Right lobe of liver (tissue), 6 donors: ENCODE results near the gene TRPM3. TPM values are rescaled to one million over a fixed set of nuclear protein-coding genes. Genes with fewer than 3 reads are reported as not detected.

Experiments used
- ATAC-seq, 4 donors: fragments of 200-7000 bp; cut with Tn5 transposase; one replicate each; pipeline ENCODE4 v1.9.1; 2020; ENCODE audit warnings: mild to moderate bottlenecking in 4 of 4, moderate library complexity in 4 of 4
- DNase-seq, 3 donors: peaks; one replicate each; pipeline ENCODE4 v3.0.0-alpha.2; 2020
- H3K27ac ChIP-seq, 3 donors: fragments of 200-600 bp; one replicate each; pipeline ENCODE4 v1.8.0; 2022
- H3K27me3 ChIP-seq, 2 donors: fragments of 200-600 bp; one replicate each; pipeline ENCODE4 v1.8.0; 2022
- H3K36me3 ChIP-seq, 4 donors: fragments of 200-600 bp; sonication (generic) in 1 of 4; one replicate each; pipeline versions ENCODE4 v1.5.1 to v1.8.0; 2017 to 2022; ENCODE audit warnings: control low read depth in 1 of 4
- H3K4me1 ChIP-seq, 4 donors: fragments of 200-600 bp; sonication (generic) in 1 of 4; one replicate each; pipeline versions ENCODE4 v1.5.1 to v1.8.0; 2017 to 2022; ENCODE audit warnings: control low read depth in 1 of 4
- H3K4me3 ChIP-seq, 3 donors: fragments of 200-600 bp; one replicate each; pipeline ENCODE4 v1.8.0; 2022
- H3K9me3 ChIP-seq, 4 donors: fragments of 200-600 bp; sonication (generic) in 1 of 4; one replicate each; pipeline versions ENCODE4 v1.5.1 to v1.8.0; 2017 to 2022; ENCODE audit warnings: control low read depth in 1 of 4
- CTCF ChIP-seq, 4 donors: fragments of 200-600 bp in 3 of 4; fragments of 450-650 bp in 1 of 4; IDR thresholded peaks; one replicate each; pipeline versions ENCODE4 v1.5.1 to v1.8.0; 2016 to 2022; ENCODE audit warnings: antibody characterized with exemption in 4 of 4, mild to moderate bottlenecking in 2 of 4
- POLR2A ChIP-seq: fragments of 450-650 bp; IDR thresholded peaks from one replicate; pipeline ENCODE4 v1.6.1; 2017; ENCODE audit warnings: antibody characterized with exemption, mild to moderate bottlenecking
- WGBS: methylation state at CpG from one replicate; pipeline ENCODE4 v1.1.6; 2018; ENCODE audit warnings: low coverage, low lambda C conversion rate; ENCODE audit not compliant: insufficient coverage; ENCODE audit errors: missing lambda C conversion rate; 5-methylcytosine and 5-hydroxymethylcytosine counted together
- intact Hi-C, 2 donors: fragments of 100-400 bp; cut with DNase I; formaldehyde crosslinking; loops; one replicate each; pipeline versions ENCODE4 v1.11.2 to v1.14.1; 2022
- total RNA-seq, 6 experiments: library from RNA; depleted of rRNA in 2 of 6; stranded (reverse); fragments of >200 nt in 2 of 6; fragmentation: NEBNext Ultra II Directional in 3 of 6; extraction: Animal tissue kit (Norgen Biotek cat#: 25700) in 3 of 6; gene quantifications; one replicate each; pipeline versions ENCODE4 v1.1.0 to v1.2.4, GENCODE V29; 2016 to 2023
- donor health status: DM: no; HTN: yes; CAD: no.
- donor health status: DM: no; HTN: no; CAD: no.
- donor health status: DM: no; HTN: no; CAD: no.
- donor health status: DM: no; HTN: yes; CAD: no.
- donor health status: DM: no; HTN: yes; CAD: no.

TRPM3 gene
- total RNA-seq, 6 experiments from 2014 or later = 0.26 to 0.56 (median 0.39) TPM

- no peak overlapping the region for H3K4me3 ChIP-seq
- no peak overlapping the region for H3K27ac ChIP-seq
- peaks cover 0 to 2% (median 0%) of the 10 kb centered on the region in 4 donors for H3K4me1 ChIP-seq
- no peaks in the 10 kb centered on the region for H3K9me3 ChIP-seq
- ATAC-seq (no peak), DNase-seq (no peak)
- no peak for TF ChIP-seq POLR2A
- no peak for TF ChIP-seq CTCF (IDR thresholded peaks at IDR 0.05)
- H3K27me3 ChIP-seq = no peaks in the 10 kb centered on the region
- 39% methylated on average over 3 of the region's 3 CpGs for WGBS
- intact Hi-C loops = no loop called here
- H3K36me3 ChIP-seq = no peaks in the 10 kb centered on the region
Measured at GRCh38 chr9:70561786-70562395, 559.5 kb downstream of the TRPM3 start.

- TF ChIP-seq CTCF (IDR thresholded peaks at IDR 0.05) (no peak), POLR2A (no peak)
- H3K27ac ChIP-seq = no peak overlapping the region
- H3K36me3 ChIP-seq = no peaks in the 10 kb centered on the region
- WGBS = 70% methylated on average over 4 of the region's 4 CpGs
- no peaks in the 10 kb centered on the region for H3K9me3 ChIP-seq
- intact Hi-C loops = no loop called here
- H3K4me1 ChIP-seq = peaks cover 0 to 2% (median 0%) of the 10 kb centered on the region in 4 donors
- DNase-seq = no peak
- H3K4me3 ChIP-seq = no peak overlapping the region
- no peak for ATAC-seq
- H3K27me3 ChIP-seq = no peaks in the 10 kb centered on the region
Measured at GRCh38 chr9:70561111-70561510, 560.3 kb downstream of the TRPM3 start.

GRCh38 chr9:70559102-70559501 lies 562.3 kb downstream of the TRPM3 start:
- ATAC-seq (no peak), DNase-seq (no peak)
- Histone ChIP-seq H3K4me3 (no peak overlapping the region), H3K4me1 (peaks cover 0 to 2% (median 0%) of the 10 kb centered on the region in 4 donors), H3K9me3 (no peaks in the 10 kb centered on the region), H3K27ac (no peak overlapping the region), H3K27me3 (no peaks in the 10 kb centered on the region), H3K36me3 (no peaks in the 10 kb centered on the region)
- intact Hi-C loops = no loop called here
- TF ChIP-seq CTCF (IDR thresholded peaks at IDR 0.05) (no peak), POLR2A (no peak)

GRCh38 chr9:70557661-70558369 lies 563.6 kb downstream of the TRPM3 start:
- Histone ChIP-seq H3K27ac (no peak overlapping the region), H3K27me3 (no peaks in the 10 kb centered on the region), H3K4me3 (no peak overlapping the region), H3K36me3 (no peaks in the 10 kb centered on the region), H3K9me3 (no peaks in the 10 kb centered on the region), H3K4me1 (no peaks in the 10 kb centered on the region)
- TF ChIP-seq POLR2A = no peak
- TF ChIP-seq CTCF (IDR thresholded peaks at IDR 0.05) = no peak
- ATAC-seq (peak in 2 of 4 donors; percentile 25 to 42), DNase-seq (no peak)
- 72% methylated on average over 5 of the region's 6 CpGs for WGBS
- intact Hi-C loops = no loop called here
